Adrenal gland (tissue), 12 donors: ENCODE data around the gene MGST2. TPM values are rescaled to one million over a fixed set of nuclear protein-coding genes. Genes with fewer than 3 reads are reported as not detected.
A peak's percentile ranks its signal among the peaks of the same experiment; 100 is the strongest.

ENCODE experiments used
- DNase-seq, 7 donors: peaks; one replicate each; pipeline ENCODE4 v3.0.0-alpha.2; 2019 to 2020
- H3K27ac ChIP-seq, 5 donors: fragments of 200-600 bp; sonication (generic) in 4 of 5; 1 replicate in 3 of 5; 2 replicates in 2 of 5; pipeline versions ENCODE4 v1.5.1 to v1.8.0; 2016 to 2020; ENCODE audit warnings: mild to moderate bottlenecking in 1 of 5
- H3K27me3 ChIP-seq: fragments of 200-600 bp; 2 replicates; pipeline ENCODE4 v1.8.0; 2021
- H3K36me3 ChIP-seq, 2 donors: fragments of 200-600 bp; replicated peaks in 1 of 2; 1 replicate in 1 of 2; 2 replicates in 1 of 2; pipeline versions ENCODE4 v1.5.1 to v1.8.0; 2018 to 2022
- H3K4me1 ChIP-seq, 2 donors: fragments of 200-600 bp; replicated peaks in 1 of 2; 1 replicate in 1 of 2; 2 replicates in 1 of 2; pipeline versions ENCODE4 v1.5.1 to v1.8.0; 2018 to 2021
- H3K4me3 ChIP-seq, 4 donors: fragments of 200-600 bp; sonication (generic) in 3 of 4; one replicate each; pipeline ENCODE4 v1.5.1; 2016 to 2018
- H3K9me3 ChIP-seq, 3 donors: fragments of 200-600 bp; sonication (generic) in 1 of 3; replicated peaks in 1 of 3; 1 replicate in 2 of 3; 2 replicates in 1 of 3; pipeline versions ENCODE4 v1.5.1 to v1.8.0; 2016 to 2021
- POLR2A ChIP-seq, 2 donors: fragments of 450-650 bp; IDR thresholded peaks; one replicate each; pipeline ENCODE4 v1.6.1; 2017; ENCODE audit warnings: antibody characterized with exemption in 2 of 2, mild to moderate bottlenecking in 2 of 2, moderate library complexity in 1 of 2
- WGBS, 4 donors: extraction: QIAGEN DNeasy Blood & Tissue Kit in 2 of 4; methylation state at CpG; one replicate each; pipeline versions ENCODE4 v1.1.5 to v1.1.7; 2013 to 2017; 5-methylcytosine and 5-hydroxymethylcytosine counted together
- intact Hi-C, 2 donors: fragments of 100-400 bp; cut with DNase I; formaldehyde crosslinking; loops; one replicate each; pipeline versions ENCODE4 v1.14.1 to v1.15.0; 2022 to 2023
- polyA plus RNA-seq, 3 donors: library from polyadenylated mRNA; stranded (reverse); fragments of 200-250 nt in 2 of 3; fragments of 350-450 nt in 1 of 3; fragmentation: Illumina TruSeq in 1 of 3; extraction: RNeasy Lipid Tissue Mini Kit (QIAGEN cat#74804) in 1 of 3; gene quantifications; one replicate each; pipeline ENCODE4 v1.2.3, GENCODE V29; 2013 to 2014
- total RNA-seq, 9 donors: library from RNA; depleted of rRNA in 4 of 9; stranded (reverse); fragments of >200 nt in 4 of 9; fragments of 120-200 nt in 1 of 9; fragmentation: NEBNext Ultra II Directional in 1 of 9; extraction: Animal tissue kit (Norgen Biotek cat#: 25700) in 1 of 9; gene quantifications; one replicate each; pipeline versions ENCODE4 v1.1.0 to v1.2.4, GENCODE V29; 2013 to 2023
- TF ChIP-seq, protein P1 (sequence below), 6 experiments: fragments of 450-650 bp in 4 of 6; fragments of 200-600 bp in 2 of 6; sonication (generic) in 1 of 6; IDR thresholded peaks; 1 replicate in 5 of 6; 2 replicates in 1 of 6; pipeline versions ENCODE4 v1.5.1 to v1.8.0; 2016 to 2021; ENCODE audit warnings: antibody characterized with exemption in 6 of 6, mild to moderate bottlenecking in 2 of 6, moderate library complexity in 1 of 6
- donor health status: healthy with polysubstance abuse.
- donor health status: Bipolar disorder and iron deficiency.
- donor health status: DM: yes; HTN: yes; CAD: no.
- donor health status: DM: no; HTN: no; CAD: no.
- donor health status: DM: no; HTN: no; CAD: no.
- donor health status: DM: yes; HTN: yes; CAD: no.

The MGST2 gene
- total and polyA plus RNA-seq, 12 donors = 95.5 to 271 (median 134) TPM

DNA sequence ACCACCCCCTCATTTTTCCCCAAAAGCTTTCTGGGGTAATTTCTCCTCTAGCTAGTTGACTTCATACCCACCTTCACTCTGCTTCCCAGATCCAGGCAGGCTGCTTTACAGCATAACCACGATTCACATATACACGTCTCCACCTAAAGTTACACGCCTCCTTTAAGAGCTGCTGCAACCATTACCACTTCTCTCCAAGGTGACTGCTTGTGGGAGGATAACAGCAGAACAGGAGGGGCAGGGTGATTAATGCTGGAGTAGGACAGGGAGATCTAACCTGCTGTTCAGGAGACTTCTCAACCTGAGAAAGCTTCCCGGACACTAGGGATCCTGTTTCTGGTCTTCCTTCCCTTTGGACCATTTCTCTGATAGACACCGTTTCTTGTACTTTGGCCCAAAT lies 77.4 kb downstream of the MGST2 start:
- TF ChIP-seq POLR2A (IDR thresholded peaks at IDR 0.05) = no peak
- TF ChIP-seq, protein P1, sequence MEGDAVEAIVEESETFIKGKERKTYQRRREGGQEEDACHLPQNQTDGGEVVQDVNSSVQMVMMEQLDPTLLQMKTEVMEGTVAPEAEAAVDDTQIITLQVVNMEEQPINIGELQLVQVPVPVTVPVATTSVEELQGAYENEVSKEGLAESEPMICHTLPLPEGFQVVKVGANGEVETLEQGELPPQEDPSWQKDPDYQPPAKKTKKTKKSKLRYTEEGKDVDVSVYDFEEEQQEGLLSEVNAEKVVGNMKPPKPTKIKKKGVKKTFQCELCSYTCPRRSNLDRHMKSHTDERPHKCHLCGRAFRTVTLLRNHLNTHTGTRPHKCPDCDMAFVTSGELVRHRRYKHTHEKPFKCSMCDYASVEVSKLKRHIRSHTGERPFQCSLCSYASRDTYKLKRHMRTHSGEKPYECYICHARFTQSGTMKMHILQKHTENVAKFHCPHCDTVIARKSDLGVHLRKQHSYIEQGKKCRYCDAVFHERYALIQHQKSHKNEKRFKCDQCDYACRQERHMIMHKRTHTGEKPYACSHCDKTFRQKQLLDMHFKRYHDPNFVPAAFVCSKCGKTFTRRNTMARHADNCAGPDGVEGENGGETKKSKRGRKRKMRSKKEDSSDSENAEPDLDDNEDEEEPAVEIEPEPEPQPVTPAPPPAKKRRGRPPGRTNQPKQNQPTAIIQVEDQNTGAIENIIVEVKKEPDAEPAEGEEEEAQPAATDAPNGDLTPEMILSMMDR (IDR thresholded peaks at IDR 0.05) = no peak
- no peaks in the 10 kb centered on the region for H3K36me3 ChIP-seq
- H3K27ac ChIP-seq = no peak overlapping the region
- H3K9me3 ChIP-seq = no peaks in the 10 kb centered on the region
- no peaks in the 10 kb centered on the region for H3K27me3 ChIP-seq
- H3K4me3 ChIP-seq = no peak overlapping the region
- peaks cover 14 to 30% of the 10 kb centered on the region in 2 donors for H3K4me1 ChIP-seq
- WGBS, 4 donors = 57 to 70% (median 67%) methylated on average over 5 of the region's 5 CpGs
- DNase-seq = peak in 1 of 7 donors; percentile 31
- intact Hi-C loops = loop anchor here in 1 of 2 donors (10.0 kb wide), 1 partner anchor 312 kb away; no protein-coding TSS in a partner anchor

- WGBS, 4 donors = 95 to 100% (median 97%) methylated on average over 1 of the region's 1 CpG
- TF ChIP-seq, protein P1 (IDR thresholded peaks at IDR 0.05) = no peak
- no peak for TF ChIP-seq POLR2A (IDR thresholded peaks at IDR 0.05)
- no peak overlapping the region for H3K27ac ChIP-seq
- DNase-seq = no peak
- no peaks in the 10 kb centered on the region for H3K36me3 ChIP-seq
- H3K9me3 ChIP-seq = no peaks in the 10 kb centered on the region
- no peaks in the 10 kb centered on the region for H3K27me3 ChIP-seq
- H3K4me1 ChIP-seq = peaks cover 14 to 23% of the 10 kb centered on the region in 2 donors
- intact Hi-C loops = loop anchor here in 1 of 2 donors (10.0 kb wide), 1 partner anchor 311 kb away; no protein-coding TSS in a partner anchor
- H3K4me3 ChIP-seq = no peak overlapping the region
Observed at GRCh38 chr4:139744232-139744631, 78.6 kb downstream of the MGST2 start.

DNA sequence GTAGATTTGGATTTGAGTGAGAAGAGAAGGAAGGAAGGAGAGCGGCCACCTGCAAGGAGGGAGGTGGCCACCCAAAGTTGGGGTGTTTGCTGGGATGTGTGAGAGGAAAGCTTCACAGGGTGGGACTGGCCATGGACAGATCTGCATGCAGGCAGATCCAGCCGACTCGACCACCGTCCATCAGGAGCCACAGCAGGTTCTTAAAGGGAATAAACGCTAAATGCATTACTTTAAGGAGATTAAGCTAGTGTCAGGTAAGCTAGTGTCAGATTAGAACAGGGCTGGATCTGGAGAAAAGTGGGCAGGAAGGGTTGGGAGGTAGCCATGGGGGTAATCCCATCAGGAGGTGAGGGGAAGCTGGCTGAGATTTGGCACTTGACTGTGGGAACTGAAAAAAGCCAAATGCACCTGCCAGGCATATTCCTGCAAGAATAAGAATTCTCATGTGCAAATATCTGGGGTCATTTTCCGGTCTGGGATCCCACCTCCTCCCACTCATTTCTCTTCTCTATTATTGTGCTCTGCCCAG lies 79.6 kb downstream of the MGST2 start:
- H3K4me3 ChIP-seq = no peak overlapping the region
- H3K27me3 ChIP-seq = no peaks in the 10 kb centered on the region
- H3K36me3 ChIP-seq = no peaks in the 10 kb centered on the region
- intact Hi-C loops = loop anchor here in 1 of 2 donors (10.0 kb wide), 1 partner anchor 310 kb away; no protein-coding TSS in a partner anchor
- 92 to 99% (median 97%) methylated on average over 6 of the region's 6 CpGs for WGBS, 4 donors
- H3K9me3 ChIP-seq = no peaks in the 10 kb centered on the region
- no peak for TF ChIP-seq POLR2A (IDR thresholded peaks at IDR 0.05)
- peak in 1 of 7 donors; percentile 40 for DNase-seq
- peaks cover 10 to 13% of the 10 kb centered on the region in 2 donors for H3K4me1 ChIP-seq
- no peak overlapping the region for H3K27ac ChIP-seq

DNA sequence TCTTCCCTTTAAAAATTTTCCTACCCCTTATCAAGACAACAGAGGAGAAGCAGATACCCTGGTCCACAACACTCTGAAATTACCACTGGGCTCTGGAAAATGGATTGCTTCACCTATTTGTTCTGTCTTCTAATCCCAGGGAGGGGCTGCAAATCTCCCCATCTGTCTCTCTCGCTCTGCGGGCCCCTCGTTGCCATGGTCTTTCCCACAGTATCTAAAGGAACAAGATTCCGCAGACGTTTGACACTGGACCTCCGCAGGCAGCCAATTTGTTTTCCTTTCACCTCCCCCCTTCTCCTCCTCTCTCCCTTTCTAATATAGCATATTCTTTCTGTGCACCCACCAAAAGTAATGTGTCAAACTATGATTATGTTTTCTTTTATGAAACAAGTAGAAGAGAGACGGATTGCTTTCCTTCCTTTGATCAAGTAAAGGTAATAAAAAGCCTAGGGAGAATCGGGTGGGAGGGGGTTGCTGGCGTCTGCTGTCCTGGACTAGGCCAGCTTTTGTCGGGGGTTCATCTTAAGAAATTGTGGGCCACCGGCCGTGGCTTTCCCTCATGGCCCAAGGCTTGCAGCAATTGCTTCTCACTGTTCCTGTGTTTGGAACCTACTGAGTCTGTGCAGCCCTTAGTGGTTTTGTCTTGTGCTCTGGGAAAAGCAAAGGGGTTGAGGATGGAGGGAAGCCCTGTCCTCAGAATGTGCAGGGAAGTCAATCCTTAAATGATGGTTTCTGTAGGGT lies 81.0 kb downstream of the MGST2 start:
- intact Hi-C loops = loop anchor here in 1 of 2 donors (10.0 kb wide), 1 partner anchor 308 kb away; no protein-coding TSS in a partner anchor
- H3K27ac ChIP-seq = no peak overlapping the region
- no peaks in the 10 kb centered on the region for H3K9me3 ChIP-seq
- no peak overlapping the region for H3K4me3 ChIP-seq
- H3K36me3 ChIP-seq = no peaks in the 10 kb centered on the region
- DNase-seq = peak in 1 of 7 donors; percentile 34
- no peaks in the 10 kb centered on the region for H3K27me3 ChIP-seq
- no peaks in the 10 kb centered on the region for H3K4me1 ChIP-seq
- WGBS, 4 donors = 81 to 89% (median 84%) methylated on average over 12 of the region's 12 CpGs
- TF ChIP-seq POLR2A (IDR thresholded peaks at IDR 0.05) = no peak
- TF ChIP-seq, protein P1 (IDR thresholded peaks at IDR 0.05) = no peak
